Neural progenitor cell (in vitro differentiated cells): ENCODE results near the gene NUDT5.

Source experiments
- EZH2 ChIP-seq: fragments of 200-600 bp; sonication (generic); IDR thresholded peaks from 2 replicates; pipeline ENCODE4 v1.6.1; 2017; ENCODE audit warnings: antibody characterized with exemption, mild to moderate bottlenecking, moderate library complexity
- EZH2phosphoT487 ChIP-seq: fragments of 200-600 bp; sonication (generic); IDR thresholded peaks from 2 replicates; pipeline ENCODE4 v1.6.1; 2017; ENCODE audit warnings: antibody characterized with exemption
- TF ChIP-seq, protein P1 (sequence below): fragments of 200-600 bp; sonication (generic); IDR thresholded peaks from 2 replicates; pipeline ENCODE4 v1.5.1; 2017; ENCODE audit warnings: antibody characterized with exemption, mild to moderate bottlenecking

DNA sequence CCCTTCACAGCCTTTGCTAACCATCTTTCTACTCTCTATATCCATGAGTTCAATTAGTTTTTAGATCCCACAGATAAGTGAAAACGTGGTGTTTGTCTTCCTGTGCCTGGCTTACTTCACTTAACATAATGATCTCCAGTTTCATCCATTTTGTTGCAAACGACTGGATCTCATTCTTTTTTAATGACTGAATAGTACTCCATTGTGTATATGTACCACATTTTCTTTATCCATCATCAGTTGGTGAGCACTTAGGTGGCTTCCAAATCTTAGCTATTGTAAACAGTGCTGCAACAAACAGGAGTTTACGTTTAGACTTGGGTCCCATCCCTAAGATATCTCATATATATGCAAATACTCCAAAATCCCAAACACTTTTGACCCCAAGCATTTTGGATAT lies 9.4 kb upstream of the NUDT5 start:
- TF ChIP-seq, protein P1, sequence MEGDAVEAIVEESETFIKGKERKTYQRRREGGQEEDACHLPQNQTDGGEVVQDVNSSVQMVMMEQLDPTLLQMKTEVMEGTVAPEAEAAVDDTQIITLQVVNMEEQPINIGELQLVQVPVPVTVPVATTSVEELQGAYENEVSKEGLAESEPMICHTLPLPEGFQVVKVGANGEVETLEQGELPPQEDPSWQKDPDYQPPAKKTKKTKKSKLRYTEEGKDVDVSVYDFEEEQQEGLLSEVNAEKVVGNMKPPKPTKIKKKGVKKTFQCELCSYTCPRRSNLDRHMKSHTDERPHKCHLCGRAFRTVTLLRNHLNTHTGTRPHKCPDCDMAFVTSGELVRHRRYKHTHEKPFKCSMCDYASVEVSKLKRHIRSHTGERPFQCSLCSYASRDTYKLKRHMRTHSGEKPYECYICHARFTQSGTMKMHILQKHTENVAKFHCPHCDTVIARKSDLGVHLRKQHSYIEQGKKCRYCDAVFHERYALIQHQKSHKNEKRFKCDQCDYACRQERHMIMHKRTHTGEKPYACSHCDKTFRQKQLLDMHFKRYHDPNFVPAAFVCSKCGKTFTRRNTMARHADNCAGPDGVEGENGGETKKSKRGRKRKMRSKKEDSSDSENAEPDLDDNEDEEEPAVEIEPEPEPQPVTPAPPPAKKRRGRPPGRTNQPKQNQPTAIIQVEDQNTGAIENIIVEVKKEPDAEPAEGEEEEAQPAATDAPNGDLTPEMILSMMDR, result no peak
- TF ChIP-seq EZH2 (no peak), EZH2phosphoT487 (no peak)
